ENCODE measurements around the gene SLC8B1.

Gene SLC8B1

DNA sequence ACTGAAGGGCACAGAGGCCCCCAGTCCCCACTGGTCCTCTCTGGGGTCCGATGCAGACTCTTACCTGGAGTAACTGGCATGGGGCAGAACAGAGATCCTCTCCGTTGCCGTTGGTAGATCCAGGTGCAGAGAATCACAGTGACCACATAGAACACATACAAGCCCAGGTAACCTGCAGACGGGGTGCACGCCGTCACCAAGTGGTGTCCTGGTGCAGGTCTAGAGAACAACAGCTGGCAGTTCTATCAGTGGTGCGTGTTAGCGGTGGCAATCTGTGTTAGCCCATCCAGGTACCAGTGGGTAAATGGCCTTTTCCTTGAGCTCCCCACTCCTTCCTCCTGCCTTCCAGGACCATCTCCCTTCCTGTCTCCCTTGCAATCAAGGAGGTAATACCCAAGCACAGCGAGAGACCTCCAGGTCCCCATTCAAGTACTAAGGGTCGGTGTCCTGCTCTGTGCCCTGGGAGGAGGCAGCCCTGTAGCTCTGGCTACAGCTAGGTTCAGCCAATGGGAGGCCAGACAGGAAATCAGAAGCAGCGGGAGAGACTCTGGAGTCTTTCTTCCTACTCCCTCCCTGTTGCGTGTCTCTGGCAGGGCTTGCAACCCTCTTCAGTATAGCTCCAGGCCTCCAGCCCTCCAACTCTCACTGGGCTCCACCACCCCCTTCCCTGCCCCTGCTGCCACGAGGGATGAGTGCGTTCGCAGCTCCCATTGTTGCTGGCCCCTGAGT lies 15.8 kb downstream of the SLC8B1 start:
- DNase-seq: no peak

DNA sequence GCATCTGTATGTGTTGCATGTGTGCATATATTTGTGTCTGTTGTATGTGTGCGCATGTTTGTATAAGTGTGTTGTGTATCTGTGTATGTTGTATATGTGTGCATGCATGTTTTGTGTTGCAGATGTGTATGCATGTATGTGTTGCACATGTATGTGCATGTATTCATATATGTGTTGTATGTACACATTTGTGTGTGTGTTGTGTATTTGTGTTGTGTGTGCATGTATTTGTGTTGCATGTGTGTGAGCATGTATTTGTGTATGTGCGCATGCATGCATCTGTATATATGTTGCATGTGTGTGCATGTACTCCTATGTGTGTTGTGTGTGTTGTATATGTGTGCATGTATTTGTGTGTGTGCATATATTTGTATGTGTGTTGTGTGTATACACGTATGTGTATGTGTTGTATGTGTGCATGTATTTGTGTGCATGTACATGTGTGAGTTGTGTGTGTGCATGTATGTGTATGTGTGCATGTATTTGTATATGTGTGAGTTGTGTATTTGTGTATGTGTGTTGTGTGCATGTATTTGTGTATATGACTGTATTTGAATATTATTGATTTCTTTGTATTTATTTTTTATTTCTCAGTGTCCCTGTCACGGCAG lies 16.8 kb downstream of the SLC8B1 start:
- DNase-seq: no peak

- no peak for DNase-seq
Observed at GRCh38 chr12:113317122-113317521, 17.8 kb downstream of the SLC8B1 start.

DNA sequence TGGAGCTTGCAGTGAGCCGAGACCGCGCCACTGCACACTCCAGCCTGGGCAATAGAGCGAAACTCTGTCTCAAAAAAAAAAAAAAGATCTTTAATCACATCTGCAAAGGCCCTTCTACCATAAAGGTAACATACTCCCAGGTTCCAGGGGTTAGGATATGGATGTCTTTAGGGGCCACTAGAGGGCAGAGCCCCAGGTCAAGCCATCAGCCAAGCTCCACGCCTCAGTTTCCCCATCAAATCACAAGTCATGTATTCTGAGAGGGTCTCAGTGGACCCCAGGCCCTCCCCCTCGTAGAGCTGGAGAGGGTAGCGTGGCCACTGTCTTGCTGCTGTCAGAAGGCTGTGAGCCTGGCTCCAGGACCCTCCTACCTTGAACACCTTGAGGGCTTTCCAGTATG lies 18.8 kb downstream of the SLC8B1 start:
- DNase-seq: no peak

- no peak for DNase-seq
Observed at GRCh38 chr12:113315358-113315757, 19.6 kb downstream of the SLC8B1 start.

DNA sequence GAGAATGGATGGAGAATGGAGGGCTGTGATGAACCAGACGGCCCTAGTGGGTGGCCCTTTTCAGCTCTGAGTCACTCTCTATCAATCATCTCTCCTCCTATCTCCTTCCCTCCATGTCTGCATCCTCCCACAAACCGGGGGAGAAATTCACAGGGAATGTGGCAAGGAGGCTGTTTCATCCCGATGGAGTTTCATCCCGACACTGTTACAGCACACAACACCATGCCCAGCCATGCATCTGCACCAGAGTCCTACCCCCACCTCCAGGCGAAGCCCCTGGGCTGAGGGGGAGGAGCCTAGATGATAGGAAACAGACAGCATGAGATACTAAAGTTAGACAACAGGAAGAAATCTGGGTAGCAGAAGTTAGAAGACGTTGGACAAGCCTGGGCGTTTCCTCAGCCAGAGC lies 20.8 kb downstream of the SLC8B1 start:
- no peak for DNase-seq

DNA sequence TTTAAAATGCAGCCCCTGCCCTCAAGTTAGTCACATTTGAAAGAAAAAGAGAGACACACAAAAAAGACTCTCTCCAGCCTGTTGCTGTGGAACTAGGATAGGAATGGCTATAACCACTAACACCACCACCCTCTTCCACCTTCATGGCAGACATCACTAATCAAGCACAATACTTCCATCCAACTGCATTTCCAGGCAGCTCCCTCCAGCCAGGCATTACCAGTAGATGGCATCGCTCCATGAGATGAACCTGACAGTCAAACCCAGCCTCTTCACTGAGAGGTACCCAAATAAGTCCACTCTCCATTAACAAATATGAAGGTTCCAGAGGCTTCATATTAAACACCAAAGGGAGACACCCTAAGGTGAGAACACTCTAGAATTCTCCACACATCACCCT lies 24.4 kb downstream of the SLC8B1 start:
- no peak for DNase-seq

DNA sequence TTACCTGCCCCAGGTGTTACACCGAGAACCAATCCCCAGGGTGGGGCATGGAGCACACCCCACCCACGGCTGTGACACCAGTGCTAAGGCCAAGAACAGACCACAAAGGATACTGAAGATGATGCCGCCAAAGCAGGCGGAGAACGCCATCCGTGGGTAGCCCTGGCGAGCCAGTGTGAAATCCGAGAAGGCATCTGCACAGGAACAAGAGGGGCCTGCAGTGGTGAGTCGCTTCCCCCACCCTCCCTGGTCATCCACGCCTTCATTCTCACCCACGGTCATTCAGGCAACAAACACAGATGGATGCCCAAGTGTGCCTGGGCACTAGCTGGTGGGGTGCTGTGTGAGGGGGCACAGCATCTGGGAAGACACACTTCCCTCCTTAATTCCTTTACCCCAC lies 28.5 kb downstream of the SLC8B1 start:
- no peak for DNase-seq

DNA sequence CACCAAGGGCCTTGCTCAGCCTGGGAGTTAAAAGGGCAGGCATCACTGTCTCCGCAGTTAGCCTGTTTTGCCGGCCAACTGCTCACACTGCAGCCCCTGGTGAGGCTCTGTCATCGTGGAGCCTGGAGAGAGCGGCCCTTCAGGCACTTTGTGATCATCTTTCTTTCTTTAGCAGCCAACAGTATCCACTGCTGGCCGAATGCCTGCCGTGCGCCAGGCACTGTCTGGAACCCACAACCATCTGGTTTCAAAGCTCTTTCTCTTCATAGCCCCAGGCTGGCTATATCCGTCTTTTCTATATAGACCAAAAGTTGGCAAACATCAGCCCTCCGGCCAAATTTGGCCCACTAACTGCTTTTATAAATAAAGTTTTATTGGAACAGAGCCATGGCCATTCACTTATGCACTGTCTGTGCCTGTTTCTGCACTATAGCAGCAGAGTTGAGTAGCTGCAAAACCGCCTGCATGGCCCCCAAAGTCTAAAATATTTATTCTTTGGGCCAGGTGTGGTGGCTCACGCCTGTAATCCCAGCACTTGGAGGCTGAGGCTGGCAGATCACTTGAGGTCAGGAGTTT lies 29.5 kb downstream of the SLC8B1 start:
- no peak for DNase-seq

- DNase-seq: no peak
Observed at GRCh38 chr12:113302886-113303640, 31.8 kb downstream of the SLC8B1 start.

DNA sequence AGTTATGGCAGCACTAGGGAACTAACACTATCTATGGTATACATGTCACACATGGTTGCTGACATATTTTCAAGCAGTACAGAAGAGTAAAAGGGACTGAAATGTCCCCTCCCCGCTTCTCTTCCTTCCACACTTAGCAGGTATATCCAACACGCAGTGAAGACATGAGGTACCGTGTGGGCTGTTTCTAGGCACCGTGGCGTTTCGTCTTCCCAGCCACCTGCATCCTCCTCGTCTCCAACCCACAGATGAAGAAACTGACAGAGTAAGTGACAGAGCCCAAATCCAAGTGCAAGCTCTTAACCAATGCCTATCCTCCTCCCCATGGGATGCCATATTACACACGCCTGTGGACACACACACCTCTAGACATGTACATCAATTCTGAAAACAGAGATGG lies 32.4 kb downstream of the SLC8B1 start:
- DNase-seq: no peak

GRCh38 chr12:113301811-113302210 lies 33.1 kb downstream of the SLC8B1 start:
- DNase-seq: no peak

GRCh38 chr12:113299619-113300237 lies 35.2 kb downstream of the SLC8B1 start:
- no peak for DNase-seq

DNA sequence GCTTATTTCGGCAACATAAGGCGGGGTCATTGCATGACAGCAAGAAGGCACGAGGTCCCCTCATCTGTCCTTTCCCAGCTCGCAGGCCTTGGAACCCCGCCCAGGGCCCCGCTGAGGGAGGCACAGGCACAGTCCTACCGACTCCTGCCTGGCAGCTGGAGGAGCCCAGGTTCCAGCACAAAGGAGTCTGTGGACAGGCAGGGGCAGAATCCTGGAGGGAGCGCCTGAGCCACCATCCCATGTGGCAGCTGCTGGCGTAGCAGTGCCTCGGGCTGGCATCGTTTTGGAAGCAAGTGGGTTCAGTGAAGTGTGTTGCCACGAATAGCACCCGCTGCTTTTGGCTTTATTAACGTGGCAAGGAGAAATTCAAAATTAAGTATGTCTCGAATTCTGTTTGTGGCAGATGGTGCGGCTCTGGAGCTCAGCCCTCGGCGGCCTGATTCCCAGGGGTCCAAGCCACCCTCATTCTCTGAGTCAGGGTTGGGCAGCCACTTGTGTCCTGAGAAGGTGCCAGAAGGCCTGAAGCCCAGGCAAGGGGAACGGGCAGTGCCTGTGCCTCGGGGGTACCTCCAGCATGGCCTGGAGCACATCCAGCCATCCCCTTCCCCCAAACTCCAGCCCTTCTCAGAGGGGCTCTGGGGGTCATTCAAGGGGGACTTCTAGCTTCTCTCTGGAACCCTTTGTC lies 35.9 kb downstream of the SLC8B1 start:
- DNase-seq: no peak

DNA sequence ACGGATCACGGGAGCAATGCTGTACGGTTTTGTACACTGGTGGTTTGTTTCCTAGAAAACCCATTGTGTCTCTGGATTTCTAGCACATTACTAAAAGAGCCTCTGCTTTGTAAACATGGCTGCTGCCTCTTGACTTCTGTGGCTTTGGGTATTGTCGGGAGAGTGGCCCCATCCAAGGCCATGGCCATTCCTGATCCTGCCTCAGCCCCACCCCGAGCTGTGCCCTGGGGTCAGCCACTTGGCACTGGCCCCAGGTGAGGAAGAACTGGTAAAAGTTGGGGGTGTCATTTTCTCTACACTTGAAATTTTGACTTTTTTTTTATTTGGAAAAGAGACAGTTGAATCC lies 36.5 kb downstream of the SLC8B1 start:
- no peak for DNase-seq

DNA sequence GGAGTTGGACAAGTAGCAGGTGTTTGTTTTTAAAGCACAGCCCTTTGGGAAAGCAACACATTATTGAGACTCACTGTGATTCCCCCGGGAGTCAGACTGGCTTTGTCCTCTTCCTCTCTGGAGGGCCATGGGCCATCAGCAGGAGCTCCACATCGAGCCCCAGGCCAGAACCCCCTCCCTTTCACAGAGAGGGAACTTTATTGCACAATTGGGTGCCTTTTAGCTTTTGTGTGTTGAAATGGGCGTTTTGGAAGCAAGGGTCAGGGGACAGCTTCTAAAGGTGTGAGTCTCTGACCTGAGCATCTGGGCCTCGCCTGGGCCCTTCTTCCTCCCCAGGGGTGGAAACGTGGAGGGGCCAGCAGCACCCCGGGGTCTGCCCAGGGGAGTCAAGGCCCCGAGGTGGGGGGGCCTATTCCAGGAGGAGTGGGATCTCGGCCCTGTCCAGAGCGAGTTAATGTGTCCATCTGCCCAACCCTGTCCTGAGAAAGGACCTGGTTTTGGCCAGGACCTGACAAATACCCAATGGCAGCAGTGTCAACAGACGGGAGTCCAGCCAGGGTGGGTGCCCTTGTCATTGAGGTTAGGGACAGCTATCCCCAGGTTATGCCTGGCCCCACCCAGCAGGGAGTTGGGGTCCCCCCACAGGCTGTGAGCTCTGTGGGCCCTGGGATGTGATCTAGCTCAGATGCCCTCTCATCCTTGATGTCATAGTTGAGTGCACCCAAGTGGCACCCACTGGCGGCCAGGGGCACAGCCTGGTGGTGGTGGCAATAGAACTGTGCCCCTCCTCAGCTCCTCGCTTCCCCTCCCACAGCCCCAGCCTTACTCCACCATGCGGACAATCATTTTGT lies 37.1 kb downstream of the SLC8B1 start:
- DNase-seq: no peak

DNA sequence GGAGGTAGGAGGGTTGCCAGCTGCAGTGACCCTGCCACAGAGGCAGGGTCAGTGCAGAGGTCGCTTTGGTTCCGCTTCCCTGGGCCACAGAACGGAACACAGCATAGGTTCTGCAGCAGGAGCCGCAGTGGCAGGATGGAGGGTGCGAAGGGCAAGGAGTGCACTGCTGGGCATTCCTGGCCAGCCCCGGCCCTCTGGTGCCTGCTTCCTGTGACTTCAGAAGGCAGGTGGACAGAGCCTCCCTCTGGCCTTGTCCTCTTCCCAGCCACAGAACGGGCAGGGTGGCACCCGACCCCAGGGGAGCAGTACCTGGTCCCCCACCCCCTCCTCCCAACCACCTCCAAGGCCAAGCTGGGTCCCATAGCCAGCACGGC lies 37.7 kb downstream of the SLC8B1 start:
- DNase-seq: no peak

DNA sequence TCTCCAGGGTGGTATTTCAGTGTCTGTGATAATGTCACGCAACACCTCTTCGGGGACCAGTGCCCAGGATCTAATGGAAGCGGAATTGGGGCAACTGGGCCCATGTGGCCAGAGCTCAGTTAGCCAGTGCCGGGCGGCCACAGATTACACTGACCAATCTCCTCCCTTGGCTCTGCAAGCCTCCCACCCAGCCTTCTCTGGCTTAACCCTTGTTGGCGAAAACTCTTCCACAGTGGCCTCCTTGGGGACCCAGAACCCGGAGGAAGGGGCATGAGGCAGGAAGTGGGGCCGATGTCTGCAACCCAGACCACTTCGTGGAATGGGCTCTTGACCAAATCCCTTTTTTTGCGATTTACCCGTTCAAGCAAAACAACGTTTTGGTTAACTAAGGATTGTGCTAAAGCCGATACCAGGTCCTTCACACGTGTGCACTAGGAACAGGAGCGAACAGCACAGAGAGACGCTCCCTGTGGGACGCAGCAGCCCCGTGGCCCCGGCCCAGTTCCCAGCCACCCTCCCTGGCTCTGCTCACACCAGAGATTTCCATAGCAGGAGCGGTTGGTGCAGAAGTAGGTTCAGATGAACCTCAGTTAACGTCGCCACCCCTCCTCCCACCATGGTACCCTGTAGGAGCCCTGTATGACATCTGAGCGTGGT lies 38.2 kb downstream of the SLC8B1 start:
- DNase-seq: no peak

- no peak for DNase-seq
Observed at GRCh38 chr12:113295886-113296556, 38.9 kb downstream of the SLC8B1 start.

DNA sequence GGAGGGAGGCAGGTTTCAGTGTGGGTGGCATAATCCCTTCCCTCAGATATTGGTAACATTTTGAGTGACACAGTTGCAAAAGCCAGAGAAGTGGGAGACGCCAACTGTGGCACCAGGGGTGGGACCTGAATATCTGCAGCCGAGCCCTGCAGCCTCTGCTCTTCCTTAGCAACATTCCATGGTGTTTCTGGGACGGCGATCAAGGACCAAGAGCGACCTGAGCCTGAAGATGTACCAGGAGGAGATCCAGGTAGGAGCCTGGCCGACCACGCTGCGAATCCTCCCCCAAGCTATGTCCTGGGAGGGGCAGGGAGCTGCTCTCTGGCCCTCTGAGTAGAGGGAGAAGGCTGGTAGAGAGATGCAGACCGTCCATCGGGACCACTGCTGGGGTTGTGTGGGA lies 41.8 kb downstream of the SLC8B1 start:
- no peak for DNase-seq

DNA sequence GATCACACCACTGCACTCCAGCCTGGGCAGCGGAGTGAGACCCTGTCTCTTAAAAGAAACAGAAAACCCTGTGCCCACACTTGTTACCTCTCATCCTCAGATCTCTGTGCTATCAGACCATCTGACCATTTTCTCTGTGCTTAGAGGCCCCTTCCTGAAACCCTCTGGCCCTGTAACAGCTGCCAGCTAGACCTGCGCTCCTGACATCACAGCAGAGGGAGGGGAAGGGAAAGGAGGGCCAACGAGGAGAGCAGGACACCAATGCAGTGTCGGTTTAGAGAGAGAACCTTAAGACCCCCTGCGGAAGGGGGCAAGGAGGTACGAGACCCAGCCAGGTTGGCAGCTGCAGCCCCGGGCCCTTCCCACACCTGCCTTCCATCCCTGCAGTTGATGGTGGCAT lies 42.4 kb downstream of the SLC8B1 start:
- no peak for DNase-seq

Measured in T-helper 1 cell (primary cell).